Glutamatergic neuron (in vitro differentiated cells): ENCODE data around the gene NAPSA. TPM values are rescaled to one million over a fixed set of nuclear protein-coding genes. Genes with fewer than 3 reads are reported as not detected.

Experiments
- DNase-seq: peaks from one replicate; pipeline ENCODE4 v3.0.0; 2022
- H3K27ac Mint-ChIP-seq: one replicate; pipeline ENCODE4 v1.8.0; 2020; ENCODE audit warnings: mild to moderate bottlenecking, mixed read lengths, inconsistent platforms; ENCODE audit not compliant: unreplicated experiment
- H3K27me3 Mint-ChIP-seq: one replicate; pipeline ENCODE4 v1.8.0; 2020; ENCODE audit warnings: mild to moderate bottlenecking, moderate library complexity, mixed read lengths, inconsistent platforms; ENCODE audit not compliant: unreplicated experiment
- H3K36me3 Mint-ChIP-seq: one replicate; pipeline ENCODE4 v1.8.0; 2020; ENCODE audit warnings: mild to moderate bottlenecking, mixed read lengths, inconsistent platforms; ENCODE audit not compliant: unreplicated experiment
- H3K4me1 Mint-ChIP-seq: one replicate; pipeline ENCODE4 v1.8.0; 2020; ENCODE audit warnings: mild to moderate bottlenecking, low read depth, mixed read lengths, inconsistent platforms; ENCODE audit not compliant: unreplicated experiment
- H3K4me3 Mint-ChIP-seq: one replicate; pipeline ENCODE4 v1.8.0; 2020; ENCODE audit warnings: mild to moderate bottlenecking, mixed read lengths, inconsistent platforms; ENCODE audit not compliant: unreplicated experiment
- H3K9me3 Mint-ChIP-seq: one replicate; pipeline ENCODE4 v1.8.0; 2020; ENCODE audit warnings: mild to moderate bottlenecking, moderate library complexity, mixed read lengths, inconsistent platforms; ENCODE audit not compliant: unreplicated experiment
- CTCF ChIP-seq: fragments of 200-600 bp; sonication (generic); IDR thresholded peaks from one replicate; pipeline ENCODE4 v1.5.0; 2021; ENCODE audit not compliant: partially characterized antibody, unreplicated experiment
- total RNA-seq: library from RNA; stranded (reverse); fragmentation: NEBNext Ultra II Directional; extraction: Animal tissue kit (Norgen Biotek cat#: 25700); gene quantifications from one replicate; pipeline ENCODE4 v1.2.1, GENCODE V29; 2021; ENCODE audit not compliant: unreplicated experiment

The NAPSA gene
- total RNA-seq, 1 donor from 2014 or later, result 0.88 TPM

DNA sequence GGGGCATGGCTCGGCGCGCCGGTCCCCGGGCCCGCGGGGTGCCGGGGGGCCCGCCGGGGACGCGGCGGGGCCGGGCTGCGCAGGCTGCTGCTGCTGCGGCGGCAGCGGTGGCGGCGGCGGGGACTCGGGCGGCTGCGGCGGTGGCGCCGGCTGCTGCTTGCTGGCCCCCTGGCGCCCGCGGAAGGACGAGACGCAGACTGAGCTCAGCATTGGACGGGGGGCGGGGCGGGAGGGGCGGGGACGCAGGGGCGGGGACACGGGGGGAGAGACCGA, 36.6 kb downstream of the NAPSA start:
- Mint-ChIP-seq H3K4me3 (no peak overlapping the region), H3K36me3 (peaks cover 10% of the 10 kb centered on the region), H3K9me3 (peaks cover 26% of the 10 kb centered on the region), H3K27ac (no peak overlapping the region), H3K4me1 (peaks cover 24% of the 10 kb centered on the region), H3K27me3 (peaks cover 35% of the 10 kb centered on the region)
- TF ChIP-seq CTCF, result no peak
- DNase-seq, result no peak

- no peak for TF ChIP-seq CTCF
- H3K36me3 Mint-ChIP-seq, result peaks cover 10% of the 10 kb centered on the region
- no peak overlapping the region for H3K4me3 Mint-ChIP-seq
- H3K4me1 Mint-ChIP-seq, result peaks cover 26% of the 10 kb centered on the region
- peaks cover 24% of the 10 kb centered on the region for H3K9me3 Mint-ChIP-seq
- peaks cover 31% of the 10 kb centered on the region for H3K27me3 Mint-ChIP-seq
- DNase-seq, result peak; percentile 68
- no peak overlapping the region for H3K27ac Mint-ChIP-seq
These were observed 37.1 kb downstream of the NAPSA start for GRCh38 chr19:50328224-50328872.

DNA sequence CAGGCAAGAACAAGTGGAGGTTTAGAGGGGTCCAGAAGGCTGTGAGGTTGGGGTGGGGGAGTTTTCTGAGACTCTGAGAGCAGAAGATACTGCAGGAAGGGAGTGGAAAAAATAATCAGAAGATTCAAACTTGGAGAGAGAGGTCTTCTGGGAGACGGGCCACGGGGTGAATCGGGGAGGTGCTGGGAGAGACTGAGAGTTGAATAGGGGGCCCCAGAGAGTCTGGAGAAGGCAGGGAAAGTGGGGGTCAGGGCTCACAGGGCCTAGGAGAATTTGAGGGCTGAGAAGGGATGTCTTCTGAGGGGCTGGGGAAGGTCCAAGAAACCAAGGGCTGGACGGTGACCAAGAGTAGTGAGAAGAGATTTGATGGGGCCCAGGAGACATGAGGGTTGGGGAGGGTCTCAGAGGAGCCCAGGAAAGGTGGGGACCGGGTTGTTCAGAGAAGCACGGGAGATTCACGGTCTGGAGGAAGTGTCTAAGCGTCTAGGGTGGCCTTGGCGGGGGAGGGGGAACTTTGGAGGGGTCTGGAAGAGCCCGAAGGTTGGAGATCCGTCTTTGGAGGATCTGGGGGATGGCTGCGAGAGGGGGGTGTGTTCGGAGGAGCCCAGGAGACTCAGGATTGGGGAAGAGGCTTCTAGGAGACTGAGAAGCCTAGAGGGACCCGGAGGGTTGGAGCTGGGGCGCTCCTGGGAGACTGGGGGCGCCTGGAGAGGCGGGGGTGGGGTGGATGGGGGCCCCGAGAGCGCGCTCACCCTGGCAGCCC, 37.8 kb downstream of the NAPSA start:
- Mint-ChIP-seq H3K27me3 (peaks cover 30% of the 10 kb centered on the region), H3K9me3 (peaks cover 25% of the 10 kb centered on the region), H3K27ac (no peak overlapping the region), H3K36me3 (peaks cover 10% of the 10 kb centered on the region), H3K4me3 (peak overlapping the region; percentile 73), H3K4me1 (peaks cover 28% of the 10 kb centered on the region)
- no peak for TF ChIP-seq CTCF
- DNase-seq, result no peak

DNA sequence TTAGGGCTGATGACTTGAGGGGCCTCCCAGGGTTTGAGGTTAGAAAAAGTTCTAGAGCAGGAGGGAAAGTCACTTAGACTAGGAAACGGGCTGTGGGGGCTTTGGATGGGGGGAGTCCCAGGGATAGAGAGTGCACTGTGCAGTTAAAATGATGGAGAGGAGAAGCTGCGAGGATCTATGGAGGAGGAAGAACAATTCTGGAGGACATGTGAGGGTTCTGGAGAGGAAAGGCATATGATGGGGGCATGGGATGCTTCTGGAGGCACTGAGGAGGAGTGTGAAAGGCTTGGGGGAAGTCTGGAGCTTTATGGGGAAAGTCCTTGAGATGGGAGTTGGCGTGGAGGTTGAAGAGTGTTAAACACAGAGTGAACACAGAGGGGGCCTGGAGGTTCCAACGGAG, 38.4 kb downstream of the NAPSA start:
- Mint-ChIP-seq H3K27me3 (peaks cover 28% of the 10 kb centered on the region), H3K4me1 (peaks cover 30% of the 10 kb centered on the region), H3K9me3 (peaks cover 28% of the 10 kb centered on the region), H3K36me3 (peaks cover 10% of the 10 kb centered on the region), H3K4me3 (peak overlapping the region; percentile 73), H3K27ac (peak overlapping the region; percentile 60)
- no peak for TF ChIP-seq CTCF
- DNase-seq, result no peak

GRCh38 chr19:50326101-50326664, 39.3 kb downstream of the NAPSA start:
- peaks cover 28% of the 10 kb centered on the region for H3K4me1 Mint-ChIP-seq
- H3K27me3 Mint-ChIP-seq, result peaks cover 31% of the 10 kb centered on the region
- TF ChIP-seq CTCF, result no peak
- H3K4me3 Mint-ChIP-seq, result peak overlapping the region; percentile 84
- H3K36me3 Mint-ChIP-seq, result peaks cover 10% of the 10 kb centered on the region
- DNase-seq, result no peak
- peaks cover 25% of the 10 kb centered on the region for H3K9me3 Mint-ChIP-seq
- H3K27ac Mint-ChIP-seq, result no peak overlapping the region
